Measurements from ENCODE around the gene SDSL.

SDSL gene

DNA sequence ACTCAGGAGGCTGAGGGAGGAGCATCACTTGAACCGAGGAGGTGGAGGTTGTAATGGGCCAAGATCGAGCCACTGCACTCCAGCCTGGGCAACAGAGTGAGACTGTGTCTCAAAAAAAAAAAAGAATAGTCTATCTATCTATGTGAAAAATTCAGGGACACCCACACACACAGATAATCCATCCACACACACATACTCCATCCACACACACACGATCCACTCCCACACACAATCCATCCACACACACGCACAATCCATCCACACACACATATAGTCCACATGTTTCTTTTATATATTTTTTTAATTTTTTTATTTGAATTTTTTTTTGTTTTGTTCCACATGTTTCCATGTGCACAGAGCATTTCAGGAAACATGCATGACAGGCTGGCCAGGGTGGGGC is 21.8 kb upstream of the SDSL start:
- Histone ChIP-seq H3K27ac (ENCODE audit: insufficient read depth in 1 of 2, low read depth in 1 of 2, low read length in 2 of 2, poor library complexity in 1 of 2, severe bottlenecking in 2 of 2) (no peak overlapping the region), H3K4me1 (ENCODE audit: control extremely low read depth in 1 of 4, control insufficient read depth in 4 of 4, insufficient read depth in 4 of 4, low read length in 3 of 4) (peaks cover 0 to 23% (median 17%) of the 10 kb centered on the region in 4 experiments), H3K9me3 (ENCODE audit: control extremely low read depth in 1 of 5, control insufficient read depth in 4 of 5, insufficient read depth in 2 of 5, low read depth in 1 of 5, low read length in 4 of 5) (no peaks in the 10 kb centered on the region), H3K4me3 (ENCODE audit: control insufficient read depth in 1 of 7, extremely low read depth in 1 of 7, insufficient read depth in 4 of 7, low read depth in 2 of 7, low read length in 6 of 7) (no peak overlapping the region), H3K36me3 (ENCODE audit: control insufficient read depth in 4 of 4, insufficient read depth in 4 of 4, low read length in 3 of 4) (no peaks in the 10 kb centered on the region), H3K27me3 (replicated peaks in 2 of 5; ENCODE audit: control insufficient read depth in 4 of 5, insufficient read depth in 5 of 5, low read length in 4 of 5) (peaks cover 0 to 4% (median 0%) of the 10 kb centered on the region in 5 experiments)
- CTCF ChIA-PET: interaction anchor here (0.7 to 1.8 kb wide), 3 partner anchors 8 to 30 kb away, joined by 3 read pairs; no protein-coding TSS in a partner anchor
- WGBS (ENCODE audit: insufficient coverage): 100% methylated on average over 1 of the region's 4 CpGs
- DNase-seq: no peak
- POLR2A ChIA-PET: no interaction called here

DNA sequence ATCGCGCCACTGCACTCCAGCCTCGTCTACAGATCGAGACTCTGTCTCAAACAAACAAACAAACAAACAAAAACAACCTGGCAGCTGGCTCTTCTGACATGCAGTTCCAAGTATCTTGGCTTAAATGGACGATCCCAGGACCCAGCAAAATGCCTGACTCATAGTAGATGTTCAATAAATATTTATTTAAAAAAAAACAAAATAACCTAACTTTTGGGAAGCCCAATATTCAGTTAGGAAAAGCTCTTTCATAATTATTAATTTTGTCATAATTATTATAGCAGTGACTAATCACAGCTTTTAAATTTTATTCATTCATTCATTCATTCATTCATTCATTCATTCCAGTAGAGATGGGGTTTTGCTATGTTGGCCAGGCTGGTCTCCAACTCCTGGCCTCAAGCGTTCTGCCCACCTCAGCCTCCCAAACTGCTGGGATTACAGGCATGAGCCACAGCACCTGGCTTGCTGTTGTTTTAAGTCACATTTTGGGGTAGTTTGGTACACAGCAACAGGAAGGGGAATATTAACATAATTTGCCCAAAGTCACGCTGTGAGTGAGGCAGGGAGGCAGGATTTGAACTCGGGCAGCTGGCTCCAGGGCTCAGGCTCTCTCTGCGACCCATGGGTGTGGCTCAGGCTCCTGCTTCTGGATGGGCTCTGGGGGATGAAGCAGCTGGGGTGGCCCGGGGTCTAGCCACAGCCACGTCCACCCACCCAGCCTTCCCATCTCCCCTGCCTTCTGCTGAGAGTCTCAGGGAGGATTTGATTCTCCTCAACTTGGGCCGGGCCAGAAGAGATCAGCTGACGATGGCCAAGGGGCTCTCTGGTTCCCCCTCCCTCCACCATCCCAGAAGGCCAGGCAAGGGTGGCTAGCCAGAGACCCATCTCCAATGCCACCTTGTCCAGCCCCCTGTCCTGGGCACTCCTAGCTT is 20.8 kb upstream of the SDSL start:
- POLR2A ChIA-PET: interaction anchor here (0.6 kb wide), 1 partner anchor 43 kb away, joined by 4 read pairs; no protein-coding TSS in a partner anchor

DNA sequence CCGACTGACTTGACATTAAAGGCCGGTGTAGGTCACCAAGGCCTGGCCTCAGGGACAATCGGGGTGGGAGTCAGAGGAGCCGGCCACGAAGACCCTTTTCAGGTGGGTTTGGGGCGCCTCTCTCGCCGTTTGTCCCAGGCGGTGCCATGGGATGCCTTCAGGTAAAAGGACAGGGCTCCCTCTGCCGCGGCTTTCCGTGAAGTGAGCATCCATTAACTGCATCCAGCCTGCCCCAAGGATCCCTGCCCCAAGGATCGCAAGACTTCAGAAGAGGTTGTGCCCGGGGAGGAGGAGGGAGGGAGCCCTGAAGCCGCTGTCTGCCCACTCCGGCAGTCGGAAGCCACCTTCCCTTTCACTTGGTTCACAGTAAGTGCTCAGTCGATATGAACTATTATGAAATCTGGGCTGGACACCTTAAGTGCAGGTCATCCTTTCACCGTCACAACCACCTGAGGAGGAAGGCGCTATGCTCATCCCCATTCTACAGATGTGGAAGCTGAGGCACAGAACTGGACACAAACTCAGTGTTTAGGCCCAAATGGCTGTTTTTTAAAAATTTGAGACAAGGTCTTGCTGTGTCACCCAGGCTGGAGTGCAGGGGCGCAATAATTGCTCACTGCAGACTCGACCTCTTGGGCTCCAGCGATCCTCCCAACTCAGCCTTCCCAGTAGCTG is 19.5 kb upstream of the SDSL start:
- Histone ChIP-seq H3K36me3 (ENCODE audit: control insufficient read depth in 4 of 4, insufficient read depth in 4 of 4, low read length in 3 of 4) (no peaks in the 10 kb centered on the region), H3K27ac (ENCODE audit: insufficient read depth in 1 of 2, low read depth in 1 of 2, low read length in 2 of 2, poor library complexity in 1 of 2, severe bottlenecking in 2 of 2) (no peak overlapping the region), H3K4me1 (ENCODE audit: control extremely low read depth in 1 of 4, control insufficient read depth in 4 of 4, insufficient read depth in 4 of 4, low read length in 3 of 4) (peaks cover 0 to 32% (median 20%) of the 10 kb centered on the region in 4 experiments), H3K4me3 (ENCODE audit: control insufficient read depth in 1 of 7, extremely low read depth in 1 of 7, insufficient read depth in 4 of 7, low read depth in 2 of 7, low read length in 6 of 7) (no peak overlapping the region), H3K27me3 (replicated peaks in 2 of 5; ENCODE audit: control insufficient read depth in 4 of 5, insufficient read depth in 5 of 5, low read length in 4 of 5) (peaks cover 0 to 2% (median 0%) of the 10 kb centered on the region in 5 experiments), H3K9me3 (ENCODE audit: control extremely low read depth in 1 of 5, control insufficient read depth in 4 of 5, insufficient read depth in 2 of 5, low read depth in 1 of 5, low read length in 4 of 5) (no peaks in the 10 kb centered on the region)
- WGBS (ENCODE audit: insufficient coverage): 98% methylated on average over 18 of the region's 23 CpGs
- ChIA-PET POLR2A (no interaction called here), CTCF (no interaction called here)
- DNase-seq: no peak

More for the DNA sequence above, 20.8 kb upstream of the SDSL start:
- no peak overlapping the region for H3K27ac ChIP-seq (ENCODE audit: insufficient read depth in 1 of 2, low read depth in 1 of 2, low read length in 2 of 2, poor library complexity in 1 of 2, severe bottlenecking in 2 of 2)
- no peaks in the 10 kb centered on the region for H3K9me3 ChIP-seq (ENCODE audit: control extremely low read depth in 1 of 5, control insufficient read depth in 4 of 5, insufficient read depth in 2 of 5, low read depth in 1 of 5, low read length in 4 of 5)
- CTCF ChIA-PET: interaction anchor here (0.7 to 1.8 kb wide), 3 partner anchors 9 to 31 kb away, joined by 3 read pairs; no protein-coding TSS in a partner anchor
- H3K36me3 ChIP-seq (ENCODE audit: control insufficient read depth in 4 of 4, insufficient read depth in 4 of 4, low read length in 3 of 4): no peaks in the 10 kb centered on the region
- peaks cover 0 to 27% (median 17%) of the 10 kb centered on the region in 4 experiments for H3K4me1 ChIP-seq (ENCODE audit: control extremely low read depth in 1 of 4, control insufficient read depth in 4 of 4, insufficient read depth in 4 of 4, low read length in 3 of 4)
- DNase-seq: no peak
- no peak overlapping the region for H3K4me3 ChIP-seq (ENCODE audit: control insufficient read depth in 1 of 7, extremely low read depth in 1 of 7, insufficient read depth in 4 of 7, low read depth in 2 of 7, low read length in 6 of 7)
- 89% methylated on average over 4 of the region's 13 CpGs for WGBS (ENCODE audit: insufficient coverage)
- H3K27me3 ChIP-seq (replicated peaks in 2 of 5; ENCODE audit: control insufficient read depth in 4 of 5, insufficient read depth in 5 of 5, low read length in 4 of 5): peaks cover 0 to 4% (median 0%) of the 10 kb centered on the region in 5 experiments

GRCh38 chr12:113403435-113404415 is 18.5 kb upstream of the SDSL start, which contains the start of gene SDS:
Gene SDS, minus strand, starts transcription at chr12:113403887. Its CDS starts 4,179 bp downstream, at chr12:113399708.
- DNase-seq: peak; percentile 52 to 80 (median 76)
- no peaks in the 10 kb centered on the region for H3K36me3 ChIP-seq (ENCODE audit: control insufficient read depth in 4 of 4, insufficient read depth in 4 of 4, low read length in 3 of 4)
- CTCF ChIA-PET: interaction anchor here (1.1 to 1.8 kb wide), 3 partner anchors 17 to 28 kb away, joined by 3 to 4 read pairs (median 3); no protein-coding TSS in a partner anchor
- WGBS (ENCODE audit: insufficient coverage): 38% methylated on average over 13 of the region's 14 CpGs
- POLR2A ChIA-PET: no interaction called here
- peak within 1 kb of the TSS in 1 of 2 experiments; percentile 45 for H3K27ac ChIP-seq (ENCODE audit: insufficient read depth in 1 of 2, low read depth in 1 of 2, low read length in 2 of 2, poor library complexity in 1 of 2, severe bottlenecking in 2 of 2)
- H3K27me3 ChIP-seq (replicated peaks in 2 of 5; ENCODE audit: control insufficient read depth in 4 of 5, insufficient read depth in 5 of 5, low read length in 4 of 5): no peaks in the 10 kb centered on the region
- H3K9me3 ChIP-seq (ENCODE audit: control extremely low read depth in 1 of 5, control insufficient read depth in 4 of 5, insufficient read depth in 2 of 5, low read depth in 1 of 5, low read length in 4 of 5): no peaks in the 10 kb centered on the region
- peak within 1 kb of the TSS in 4 of 7 experiments; percentile 37 to 61 (median 50) for H3K4me3 ChIP-seq (ENCODE audit: control insufficient read depth in 1 of 7, extremely low read depth in 1 of 7, insufficient read depth in 4 of 7, low read depth in 2 of 7, low read length in 6 of 7)
- H3K4me1 ChIP-seq (ENCODE audit: control extremely low read depth in 1 of 4, control insufficient read depth in 4 of 4, insufficient read depth in 4 of 4, low read length in 3 of 4): peaks cover 0 to 41% (median 29%) of the 10 kb centered on the region in 4 experiments

GRCh38 chr12:113405694-113406093 is 16.5 kb upstream of the SDSL start:
- POLR2A ChIA-PET: no interaction called here
- CTCF ChIA-PET: interaction anchor here (0.6 to 2.3 kb wide), 5 partner anchors 9 to 225 kb away, joined by 3 to 7 read pairs (median 4); no protein-coding TSS in a partner anchor
- no peaks in the 10 kb centered on the region for H3K9me3 ChIP-seq (ENCODE audit: control extremely low read depth in 1 of 5, control insufficient read depth in 4 of 5, insufficient read depth in 2 of 5, low read depth in 1 of 5, low read length in 4 of 5)
- no peaks in the 10 kb centered on the region for H3K27me3 ChIP-seq (replicated peaks in 2 of 5; ENCODE audit: control insufficient read depth in 4 of 5, insufficient read depth in 5 of 5, low read length in 4 of 5)
- H3K27ac ChIP-seq (ENCODE audit: insufficient read depth in 1 of 2, low read depth in 1 of 2, low read length in 2 of 2, poor library complexity in 1 of 2, severe bottlenecking in 2 of 2): no peak overlapping the region
- H3K36me3 ChIP-seq (ENCODE audit: control insufficient read depth in 4 of 4, insufficient read depth in 4 of 4, low read length in 3 of 4): no peaks in the 10 kb centered on the region
- H3K4me3 ChIP-seq (ENCODE audit: control insufficient read depth in 1 of 7, extremely low read depth in 1 of 7, insufficient read depth in 4 of 7, low read depth in 2 of 7, low read length in 6 of 7): no peak overlapping the region
- DNase-seq: peak in 2 of 3 donors; percentile 38 to 50
- WGBS (ENCODE audit: insufficient coverage): no CpG with 5 or more reads among the region's 3 CpGs
- peaks cover 0 to 44% (median 32%) of the 10 kb centered on the region in 4 experiments for H3K4me1 ChIP-seq (ENCODE audit: control extremely low read depth in 1 of 4, control insufficient read depth in 4 of 4, insufficient read depth in 4 of 4, low read length in 3 of 4)

DNA sequence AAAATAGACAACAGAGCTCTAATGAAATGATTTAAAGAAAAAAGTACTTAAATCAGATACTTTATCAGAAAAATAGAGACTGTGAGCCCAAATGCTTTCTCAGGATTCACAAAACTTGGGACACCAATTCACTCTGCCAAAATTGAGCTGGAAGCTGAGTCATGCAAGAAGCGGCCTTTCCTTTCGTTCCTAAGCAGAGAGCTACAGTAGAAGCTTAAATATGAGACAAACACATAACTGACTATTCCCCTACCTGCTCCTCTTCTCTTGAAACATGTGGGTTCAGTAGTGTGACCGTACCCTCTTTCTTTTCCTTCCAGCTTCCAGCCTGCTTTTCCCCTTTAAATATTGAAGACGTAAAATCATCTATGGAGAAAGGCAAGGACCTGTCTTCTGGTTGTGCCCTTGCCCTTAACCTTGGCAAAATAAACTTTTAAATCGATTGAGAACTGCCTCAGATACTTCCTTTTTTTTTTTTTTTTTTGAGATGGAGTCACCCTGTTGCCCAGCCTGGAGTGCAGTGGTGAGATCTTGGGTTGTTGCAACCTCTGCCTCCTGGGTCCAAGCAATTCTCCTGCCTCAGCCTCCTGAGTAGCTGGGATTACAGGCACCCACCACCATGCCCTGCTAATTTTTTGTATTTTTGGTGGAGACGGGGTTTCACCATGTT is 14.1 kb upstream of the SDSL start:
- no peaks in the 10 kb centered on the region for H3K27me3 ChIP-seq (replicated peaks in 2 of 5; ENCODE audit: control insufficient read depth in 4 of 5, insufficient read depth in 5 of 5, low read length in 4 of 5)
- H3K27ac ChIP-seq (ENCODE audit: insufficient read depth in 1 of 2, low read depth in 1 of 2, low read length in 2 of 2, poor library complexity in 1 of 2, severe bottlenecking in 2 of 2): peak overlapping the region; percentile 17 to 63
- no peaks in the 10 kb centered on the region for H3K9me3 ChIP-seq (ENCODE audit: control extremely low read depth in 1 of 5, control insufficient read depth in 4 of 5, insufficient read depth in 2 of 5, low read depth in 1 of 5, low read length in 4 of 5)
- ChIA-PET POLR2A (interaction anchor here (1.0 to 2.0 kb wide), 2 partner anchors 9 to 14 kb away, joined by 4 to 6 read pairs; partner anchors contain the start of gene SDSL), CTCF (interaction anchor here (0.8 to 1.8 kb wide), 3 partner anchors 17 to 211 kb away, joined by 3 to 7 read pairs (median 4); no protein-coding TSS in a partner anchor)
- 50% methylated on average over 2 of the region's 6 CpGs for WGBS (ENCODE audit: insufficient coverage)
- H3K36me3 ChIP-seq (ENCODE audit: control insufficient read depth in 4 of 4, insufficient read depth in 4 of 4, low read length in 3 of 4): no peaks in the 10 kb centered on the region
- H3K4me1 ChIP-seq (ENCODE audit: control extremely low read depth in 1 of 4, control insufficient read depth in 4 of 4, insufficient read depth in 4 of 4, low read length in 3 of 4): peaks cover 0 to 38% (median 26%) of the 10 kb centered on the region in 4 experiments
- H3K4me3 ChIP-seq (ENCODE audit: control insufficient read depth in 1 of 7, extremely low read depth in 1 of 7, insufficient read depth in 4 of 7, low read depth in 2 of 7, low read length in 6 of 7): peak overlapping the region in 2 of 7 experiments; percentile 33 to 42
- peak; percentile 21 to 67 (median 58) for DNase-seq
